ENCODE measurements around the gene POMT1. TPM values are rescaled to one million over a fixed set of nuclear protein-coding genes. Genes with fewer than 3 reads are reported as not detected.

Gene POMT1
- total RNA-seq, 6 donors from 2014 or later = 24.7 to 55.5 (median 27.2) TPM

- peak in 1 of 2 donors; percentile 8 for ATAC-seq (ENCODE audit: low FRiP score in 2 of 2)
- 94 to 96% methylated on average over 20 of the region's 20 CpGs for WGBS, 2 donors
- no peak for DNase-seq
- H3K27me3 ChIP-seq = no peaks in the 10 kb centered on the region
- H3K9me3 ChIP-seq = no peaks in the 10 kb centered on the region
- H3K27ac ChIP-seq = peak overlapping the region in 1 of 4 donors; percentile 10
- H3K4me3 ChIP-seq = no peak overlapping the region
- TF ChIP-seq POLR2AphosphoS5 (IDR thresholded peaks at IDR 0.05) (no peak), POLR2A (IDR thresholded peaks at IDR 0.05) (no peak), EP300 (IDR thresholded peaks at IDR 0.05) (no peak), CTCF (IDR thresholded peaks at IDR 0.05) (no peak)
- H3K4me1 ChIP-seq = no peaks in the 10 kb centered on the region
- peaks cover 79 to 100% (median 97%) of the 10 kb centered on the region in 4 donors for H3K36me3 ChIP-seq
Observed at GRCh38 chr9:131491001-131491710, 11.6 kb upstream of the POMT1 start.

GRCh38 chr9:131492070-131492469, 10.6 kb upstream of the POMT1 start:
- 84% methylated on average over 3 to 6 of the region's 6 CpGs for WGBS, 2 donors
- no peaks in the 10 kb centered on the region for H3K4me1 ChIP-seq
- no peak overlapping the region for H3K27ac ChIP-seq
- TF ChIP-seq POLR2AphosphoS5 (IDR thresholded peaks at IDR 0.05) = no peak
- TF ChIP-seq POLR2A (IDR thresholded peaks at IDR 0.05) = no peak
- no peak for TF ChIP-seq CTCF (IDR thresholded peaks at IDR 0.05)
- no peak for TF ChIP-seq EP300 (IDR thresholded peaks at IDR 0.05)
- ATAC-seq (ENCODE audit: low FRiP score in 2 of 2) = no peak
- no peaks in the 10 kb centered on the region for H3K9me3 ChIP-seq
- H3K4me3 ChIP-seq = no peak overlapping the region
- DNase-seq = no peak
- peaks cover 81 to 100% (median 98%) of the 10 kb centered on the region in 4 donors for H3K36me3 ChIP-seq
- H3K27me3 ChIP-seq = no peaks in the 10 kb centered on the region

- DNase-seq (no peak), ATAC-seq (ENCODE audit: low FRiP score in 2 of 2) (no peak)
- H3K4me1 ChIP-seq = no peaks in the 10 kb centered on the region
- no peak overlapping the region for H3K27ac ChIP-seq
- no peak overlapping the region for H3K4me3 ChIP-seq
- 92 to 93% methylated on average over 12 to 22 of the region's 22 CpGs for WGBS, 2 donors
- H3K27me3 ChIP-seq = no peaks in the 10 kb centered on the region
- H3K9me3 ChIP-seq = no peaks in the 10 kb centered on the region
- H3K36me3 ChIP-seq = peaks cover 71 to 100% (median 89%) of the 10 kb centered on the region in 4 donors
- TF ChIP-seq POLR2A (IDR thresholded peaks at IDR 0.05) = no peak
- no peak for TF ChIP-seq POLR2AphosphoS5 (IDR thresholded peaks at IDR 0.05)
- no peak for TF ChIP-seq EP300 (IDR thresholded peaks at IDR 0.05)
- no peak for TF ChIP-seq CTCF (IDR thresholded peaks at IDR 0.05)
Observed at GRCh38 chr9:131494296-131494870, 8.3 kb upstream of the POMT1 start.

- TF ChIP-seq EP300 (IDR thresholded peaks at IDR 0.05) (no peak), POLR2AphosphoS5 (IDR thresholded peaks at IDR 0.05) (no peak), CTCF (IDR thresholded peaks at IDR 0.05) (no peak), POLR2A (IDR thresholded peaks at IDR 0.05) (no peak)
- H3K4me1 ChIP-seq = peaks cover 0 to 2% (median 0%) of the 10 kb centered on the region in 4 donors
- 93 to 97% methylated on average over 18 to 22 of the region's 22 CpGs for WGBS, 2 donors
- H3K27me3 ChIP-seq = no peaks in the 10 kb centered on the region
- no peak overlapping the region for H3K27ac ChIP-seq
- ATAC-seq (ENCODE audit: low FRiP score in 2 of 2) (no peak), DNase-seq (no peak)
- no peaks in the 10 kb centered on the region for H3K9me3 ChIP-seq
- H3K36me3 ChIP-seq = peaks cover 59 to 90% (median 76%) of the 10 kb centered on the region in 4 donors
- H3K4me3 ChIP-seq = no peak overlapping the region
Observed at GRCh38 chr9:131495785-131496184, 6.9 kb upstream of the POMT1 start.

All from upper lobe of left lung (tissue), 6 donors.